Activated effector memory CD4-positive, alpha-beta T cell treated with Interleukin-2 at 50 U/mL for 16 hours (primary cell): ENCODE data around the gene ADPGK.
"Not testable (repeated sequence)": the region's sequence is repeated elsewhere in the genome, so short reads cannot be mapped to it uniquely, and the experiment has no call there.

Experiments used
- DNase-seq: peaks from one replicate; pipeline ENCODE4 v3.0.0-alpha.2; 2020

The ADPGK gene

DNA sequence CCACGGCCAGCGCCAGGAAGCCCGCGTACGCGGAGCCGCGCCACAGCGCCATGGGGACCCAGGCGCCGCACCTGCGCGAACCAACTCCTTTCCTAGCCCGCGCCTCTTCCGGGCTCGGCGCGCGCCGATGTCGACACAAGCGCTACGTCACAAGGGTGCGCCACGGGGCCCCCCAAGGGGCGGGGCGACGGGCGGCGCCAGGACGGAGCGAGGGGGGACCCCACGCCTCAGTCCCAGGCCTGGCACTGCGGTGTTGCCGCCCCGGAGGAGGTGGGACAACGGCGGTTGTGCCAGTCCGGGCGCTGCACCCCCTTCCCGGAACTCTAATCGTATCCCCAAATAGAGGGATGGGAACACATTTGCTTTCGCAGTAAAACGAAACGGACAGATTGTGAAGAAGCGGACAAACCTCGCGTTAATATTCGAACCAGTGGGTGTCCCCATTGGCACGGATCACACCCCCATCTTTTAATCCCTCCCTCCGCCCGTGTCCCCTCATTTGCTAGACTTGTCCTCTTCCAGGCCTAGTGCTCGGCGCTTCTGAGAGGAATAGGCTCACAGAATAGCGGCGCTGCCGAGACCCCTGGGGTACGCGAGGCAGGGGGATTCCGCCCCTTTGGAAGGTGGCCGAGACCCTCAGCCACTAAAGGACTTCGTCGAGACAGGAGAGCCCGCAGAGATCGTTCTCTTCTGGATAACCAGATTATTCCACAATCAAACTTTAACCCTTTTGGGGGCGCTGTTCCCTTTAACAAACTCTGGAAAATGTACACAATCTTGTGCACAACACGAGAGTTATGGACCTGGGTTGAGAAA, at the start of gene ADPGK:
TSS of gene ADPGK (minus strand) at position 119 of the 816 bp plus-strand sequence. CDS start at position 52, 67 bp downstream.
- DNase-seq, result peak; percentile 96

DNA sequence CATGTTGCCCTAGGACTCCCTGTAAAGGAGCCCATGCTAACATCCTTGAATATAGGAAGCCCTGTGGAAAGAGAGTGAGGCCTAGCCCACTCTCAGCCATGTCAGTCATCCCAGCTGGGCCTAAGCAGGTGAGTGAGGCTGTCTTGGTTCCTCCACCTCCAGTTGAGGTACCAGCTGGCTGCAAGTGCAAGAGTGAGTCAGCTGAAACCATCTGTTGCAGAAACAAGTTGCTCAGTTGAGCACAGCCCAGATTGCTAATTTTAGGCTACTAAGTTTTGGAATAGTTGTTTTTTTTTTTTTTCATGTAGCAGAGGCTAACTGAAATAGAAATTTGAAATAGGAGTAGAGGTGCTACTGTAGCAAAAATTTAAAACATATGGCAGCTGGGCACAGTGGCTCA, 43.7 kb upstream of the ADPGK start:
- DNase-seq, result no peak

DNA sequence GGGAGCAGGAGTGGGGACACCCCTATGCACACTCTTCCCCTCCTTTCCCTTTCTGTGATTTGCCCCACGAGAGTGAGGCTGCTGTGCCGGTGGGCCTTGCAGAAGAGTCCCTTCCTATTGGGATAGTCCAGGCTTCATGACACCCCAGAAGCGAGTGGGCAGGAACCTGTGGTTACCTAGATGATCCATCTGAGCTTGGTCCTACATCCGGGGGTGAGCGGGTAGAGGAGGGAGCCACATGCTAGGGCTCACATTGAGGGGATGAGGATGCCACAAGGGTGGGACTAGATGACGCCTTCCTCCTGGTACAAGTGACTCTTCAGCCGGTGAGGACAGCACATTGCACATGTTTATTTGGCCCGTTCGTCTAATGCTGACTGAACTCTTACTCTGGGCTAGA, 43.1 kb upstream of the ADPGK start:
- no peak for DNase-seq

DNA sequence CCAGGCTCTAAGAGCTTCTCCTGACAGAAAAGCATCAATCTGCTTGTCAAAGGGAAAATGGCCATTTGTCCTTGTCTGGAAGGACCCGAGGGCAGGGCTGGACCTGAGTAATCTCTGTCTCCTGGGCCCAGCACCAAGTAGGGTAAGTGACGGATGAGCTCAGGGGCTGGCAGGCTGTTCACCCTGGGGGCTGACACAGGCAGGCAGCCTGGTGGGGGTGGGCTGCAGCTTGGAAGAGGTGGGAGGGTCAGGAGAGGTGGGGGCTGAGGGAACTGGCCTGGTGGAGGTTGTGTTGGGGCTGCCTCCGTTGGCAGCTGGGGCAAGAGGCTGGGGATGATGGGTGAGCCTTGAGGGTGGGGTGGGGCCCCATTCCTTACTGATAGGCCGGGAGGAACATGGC, 42.3 kb upstream of the ADPGK start:
- no peak for DNase-seq

DNA sequence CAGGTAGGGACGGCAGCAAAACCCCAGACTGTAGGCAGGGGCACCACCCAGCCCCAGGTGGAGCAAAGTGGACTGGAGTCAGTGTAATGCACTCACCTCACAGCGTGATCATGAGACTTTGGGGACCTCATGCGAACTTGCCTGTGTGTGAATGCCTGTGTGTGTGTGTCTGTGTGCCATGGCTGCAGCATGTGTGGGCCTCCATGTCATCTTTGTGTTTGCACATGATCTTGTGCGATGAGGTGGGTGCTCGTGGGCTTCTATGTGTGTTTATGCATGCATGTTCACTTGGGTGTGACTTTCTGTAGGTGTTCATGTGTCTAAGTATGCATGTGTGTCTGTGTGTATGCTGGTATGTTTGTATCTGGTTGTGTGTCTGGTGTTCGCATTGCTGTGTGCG, 41.2 kb upstream of the ADPGK start:
- DNase-seq, result no peak

DNA sequence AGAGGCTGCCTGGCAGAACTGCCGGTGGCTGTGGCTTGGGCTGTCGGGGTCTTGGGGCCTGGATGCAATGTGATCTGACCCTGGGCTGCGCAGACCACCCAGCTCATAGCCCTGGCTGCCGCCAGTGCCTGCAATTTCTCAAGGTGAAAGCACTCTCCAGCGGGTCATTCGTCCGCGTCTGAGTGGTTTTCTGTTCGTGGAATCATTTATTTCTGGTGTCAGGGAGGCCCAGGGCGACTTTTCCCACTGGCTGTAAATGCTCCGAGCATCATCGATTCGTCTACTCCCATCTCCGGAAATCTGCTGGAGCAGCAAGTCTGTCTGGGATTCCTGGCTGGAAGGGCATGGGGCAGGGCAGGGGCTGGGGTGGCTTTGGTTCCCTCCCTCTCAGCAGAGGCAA, 40.6 kb upstream of the ADPGK start:
- DNase-seq, result no peak

DNA sequence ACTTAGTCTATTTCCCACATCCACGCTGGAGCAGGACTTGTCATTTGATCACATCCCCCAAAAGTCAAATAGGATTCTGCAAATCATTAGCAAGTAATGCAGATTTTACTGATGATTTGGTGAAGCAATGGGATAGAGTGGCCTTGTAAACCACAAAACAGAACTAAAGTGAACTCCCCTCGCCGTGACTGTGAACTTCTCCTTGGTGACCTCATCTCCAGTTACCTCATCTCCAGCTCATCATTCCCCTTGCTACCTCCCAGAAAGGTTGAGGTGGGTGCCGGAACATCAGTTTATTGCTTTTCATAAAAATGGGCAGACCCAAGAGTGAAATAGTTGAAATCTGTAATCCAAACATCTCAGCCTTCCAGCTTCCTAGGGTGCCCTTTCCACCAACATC, 36.7 kb upstream of the ADPGK start:
- DNase-seq, result no peak

DNA sequence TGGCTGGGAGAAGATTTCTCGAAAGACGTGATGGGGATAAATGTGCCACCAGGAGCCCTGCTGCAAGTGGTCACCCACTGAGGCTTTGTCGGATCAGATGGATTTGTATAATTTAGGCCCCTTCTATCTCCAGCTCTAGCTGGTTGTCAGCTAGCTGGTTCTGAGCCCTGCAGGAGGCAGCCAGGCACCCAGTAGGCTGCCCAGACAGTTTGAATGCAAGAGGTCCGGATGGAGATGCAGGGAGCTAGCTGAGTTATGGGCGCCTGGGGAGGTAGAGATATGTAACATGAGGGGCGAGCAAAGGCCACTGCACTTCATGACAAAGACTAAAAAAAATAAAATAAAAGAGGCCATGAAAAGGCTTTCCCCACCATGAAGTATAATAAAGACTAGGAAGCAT, 35.1 kb upstream of the ADPGK start:
- no peak for DNase-seq

DNA sequence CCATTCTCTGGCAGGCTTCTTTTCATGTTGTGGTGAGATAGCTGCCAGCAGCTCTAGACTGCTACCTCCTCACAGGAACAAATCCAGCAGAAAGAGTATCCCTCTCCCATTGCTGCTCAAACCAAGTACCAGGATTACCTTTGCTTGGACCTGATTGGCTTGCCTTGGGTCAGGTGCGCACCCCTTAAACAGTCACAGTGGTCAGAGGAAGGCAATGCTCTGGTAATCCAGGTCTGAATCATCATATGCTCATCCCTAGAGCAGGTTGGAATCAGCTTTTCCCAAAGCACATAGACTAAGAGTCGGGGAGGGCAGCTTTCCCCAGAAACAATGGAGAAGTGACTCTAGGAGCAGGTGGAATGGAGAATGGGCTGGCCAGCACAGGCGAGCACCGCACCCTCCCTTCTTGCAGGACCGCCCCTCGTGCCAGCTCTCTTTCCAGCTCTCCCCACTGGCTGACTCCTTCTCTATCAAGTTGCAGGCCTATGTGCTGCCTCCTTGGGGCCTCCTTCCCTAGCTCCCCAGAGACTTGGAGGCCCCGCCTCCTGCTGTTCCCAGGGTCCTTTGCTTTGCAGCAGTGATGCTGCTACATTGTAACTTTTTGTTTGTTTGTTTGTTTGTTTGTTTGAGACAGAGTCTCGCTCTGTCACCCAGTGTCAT, 29.9 kb upstream of the ADPGK start:
- DNase-seq, result no peak

DNA sequence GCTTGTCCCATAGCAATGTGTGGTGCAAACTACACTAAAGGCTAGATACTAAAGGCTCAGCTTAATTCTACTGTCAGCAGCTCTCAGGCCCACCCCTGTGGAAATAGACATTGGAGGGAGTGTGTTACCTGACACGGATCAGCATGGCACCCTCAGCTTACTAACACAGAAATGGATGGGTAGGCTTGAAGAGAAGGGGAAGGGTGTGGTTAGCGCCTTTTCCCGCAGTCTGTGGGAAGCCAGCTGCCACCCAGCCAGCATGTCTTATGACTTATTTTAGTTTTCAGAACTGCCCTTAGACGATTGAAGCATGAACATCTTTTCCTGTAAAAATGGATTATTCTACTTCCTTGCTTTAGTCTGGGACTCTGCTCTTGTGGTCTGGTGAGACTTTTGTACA, 25.8 kb upstream of the ADPGK start:
- DNase-seq, result no peak

DNA sequence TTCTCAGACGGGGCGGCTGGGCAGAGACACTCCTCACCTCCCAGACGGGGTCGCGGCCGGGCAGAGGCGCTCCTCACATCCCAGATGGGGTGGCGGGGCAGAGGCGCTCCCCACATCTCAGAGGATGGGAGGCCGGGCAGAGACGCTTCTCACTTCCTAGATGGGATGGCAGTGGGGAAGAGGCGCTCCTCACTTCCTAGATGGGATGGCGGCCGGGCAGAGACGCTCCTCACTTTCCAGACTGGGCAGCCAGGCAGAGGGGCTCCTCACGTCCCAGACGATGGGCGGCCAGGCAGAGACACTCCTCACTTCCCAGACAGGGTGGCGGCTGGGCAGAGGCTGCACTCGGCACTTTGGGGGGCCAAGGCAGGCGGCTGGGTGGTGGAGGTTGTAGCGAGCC, 23.8 kb upstream of the ADPGK start:
- DNase-seq, result not testable (repeated sequence)

DNA sequence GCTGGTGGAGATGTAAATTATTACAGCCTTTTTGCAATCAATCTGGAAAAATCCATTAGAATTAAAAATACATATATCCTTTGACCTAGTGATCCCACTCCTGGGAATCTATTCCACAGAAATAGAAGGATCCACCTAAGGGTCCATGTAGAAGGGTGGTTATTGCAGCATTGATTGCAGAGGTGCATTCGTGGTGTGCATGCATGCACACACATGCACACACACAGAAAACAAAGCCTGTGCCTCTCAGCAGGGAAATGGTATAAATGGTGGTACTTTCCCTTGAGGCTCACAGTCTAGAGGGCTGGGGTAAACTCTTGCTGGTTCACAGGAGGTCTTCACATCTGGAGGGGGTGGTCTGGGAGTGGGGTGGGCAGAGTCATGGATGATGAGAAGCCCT, 19.4 kb upstream of the ADPGK start:
- DNase-seq, result no peak

DNA sequence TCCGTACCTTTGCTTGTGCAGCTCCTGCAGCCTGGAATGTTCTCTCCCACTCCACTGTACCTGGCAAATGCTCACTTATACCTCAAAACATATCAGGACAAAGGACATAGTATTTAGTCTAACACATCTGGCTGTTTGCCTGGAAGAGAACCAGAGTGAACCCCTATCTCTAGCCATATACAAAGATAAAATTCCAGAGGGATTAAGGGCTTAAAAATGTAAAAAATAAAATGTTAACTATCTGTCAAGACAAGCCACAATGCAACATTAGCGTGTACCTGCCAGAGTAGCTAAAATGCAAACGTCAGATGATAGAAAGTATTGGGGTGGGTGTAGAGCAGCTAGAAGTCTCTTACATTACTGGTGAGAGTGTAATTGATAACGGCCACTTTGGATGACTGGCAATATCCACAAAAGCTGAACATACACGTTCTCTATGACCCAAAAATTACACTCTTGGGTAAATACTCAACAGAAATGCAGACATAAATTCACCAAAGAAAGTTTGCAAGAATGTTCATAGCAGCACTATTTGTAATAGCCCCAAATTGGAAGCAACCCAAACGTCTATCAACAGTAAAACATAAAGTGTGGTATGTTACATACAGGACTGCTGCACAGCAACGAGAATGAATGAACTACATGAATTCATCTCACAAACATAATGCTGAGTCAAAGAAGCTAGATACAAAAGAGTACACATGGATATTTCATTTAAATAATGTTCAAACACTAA, 18.2 kb upstream of the ADPGK start:
- DNase-seq, result no peak

DNA sequence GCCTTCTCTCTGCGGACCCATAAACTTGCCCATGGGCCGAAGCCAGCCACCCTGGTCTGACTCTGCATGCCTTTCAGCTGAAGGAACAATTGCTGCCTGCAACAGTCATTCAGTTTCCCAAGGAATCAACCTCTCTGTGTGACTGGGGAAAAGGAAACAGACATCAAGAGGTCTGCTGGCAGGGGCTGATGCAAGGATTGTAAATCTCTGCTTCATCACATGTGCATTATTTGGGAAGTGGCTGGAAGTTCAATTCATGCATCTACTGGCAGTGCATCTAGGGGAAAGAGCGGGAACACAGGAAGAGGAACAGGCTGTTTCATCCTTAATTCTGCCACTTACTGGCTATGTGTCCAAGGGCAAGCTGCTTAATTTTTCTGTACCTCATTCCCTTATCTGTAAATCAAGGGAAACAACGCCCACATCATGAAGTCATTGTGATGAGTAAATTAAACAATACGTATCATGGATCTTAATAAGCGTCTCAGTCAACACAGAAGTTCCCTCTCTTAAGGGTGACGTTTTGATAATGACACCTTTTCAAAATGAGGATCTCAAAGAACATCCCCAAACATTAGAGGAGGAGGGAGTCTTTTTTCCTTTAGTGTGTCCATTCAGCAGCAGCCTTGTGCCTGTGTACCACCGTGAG, 17.4 kb upstream of the ADPGK start:
- no peak for DNase-seq

DNA sequence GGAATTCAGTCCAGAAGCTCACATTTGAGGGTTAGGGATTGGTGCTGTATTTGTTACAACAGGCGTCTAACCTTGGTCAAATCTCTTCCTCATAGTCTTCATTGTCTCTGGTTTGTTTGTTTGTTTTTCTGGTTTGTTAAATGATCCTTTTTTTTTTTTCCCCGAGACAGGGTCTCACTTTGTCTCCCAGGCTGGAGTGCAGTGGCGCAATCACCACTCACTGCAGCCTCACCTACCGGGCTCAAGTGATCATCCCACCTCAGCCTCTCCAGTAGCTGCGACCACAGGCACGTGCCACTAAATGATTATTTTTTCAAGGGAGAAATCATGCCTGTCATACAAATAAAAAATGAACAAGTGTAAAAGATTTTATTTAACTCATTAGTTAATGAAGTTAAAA, 14.3 kb upstream of the ADPGK start:
- DNase-seq, result no peak

DNA sequence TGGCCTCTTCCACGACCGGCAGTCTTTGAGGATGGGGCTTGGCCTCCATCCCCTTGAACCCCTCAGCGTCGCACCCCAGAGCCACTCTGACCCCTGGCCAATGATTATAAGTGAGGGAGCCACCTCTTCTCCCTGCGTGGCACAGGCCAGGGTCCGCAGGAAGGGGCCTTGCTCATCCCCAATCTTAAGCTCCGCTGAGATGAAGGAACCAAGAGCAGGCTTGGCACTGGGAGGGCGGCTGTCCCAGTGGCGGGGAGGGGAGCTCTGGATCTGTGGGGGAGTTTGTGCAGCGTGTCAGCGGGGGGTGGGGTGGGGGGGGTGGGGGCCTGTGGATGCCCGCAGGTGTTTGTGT, 13.8 kb upstream of the ADPGK start:
- DNase-seq, result no peak

DNA sequence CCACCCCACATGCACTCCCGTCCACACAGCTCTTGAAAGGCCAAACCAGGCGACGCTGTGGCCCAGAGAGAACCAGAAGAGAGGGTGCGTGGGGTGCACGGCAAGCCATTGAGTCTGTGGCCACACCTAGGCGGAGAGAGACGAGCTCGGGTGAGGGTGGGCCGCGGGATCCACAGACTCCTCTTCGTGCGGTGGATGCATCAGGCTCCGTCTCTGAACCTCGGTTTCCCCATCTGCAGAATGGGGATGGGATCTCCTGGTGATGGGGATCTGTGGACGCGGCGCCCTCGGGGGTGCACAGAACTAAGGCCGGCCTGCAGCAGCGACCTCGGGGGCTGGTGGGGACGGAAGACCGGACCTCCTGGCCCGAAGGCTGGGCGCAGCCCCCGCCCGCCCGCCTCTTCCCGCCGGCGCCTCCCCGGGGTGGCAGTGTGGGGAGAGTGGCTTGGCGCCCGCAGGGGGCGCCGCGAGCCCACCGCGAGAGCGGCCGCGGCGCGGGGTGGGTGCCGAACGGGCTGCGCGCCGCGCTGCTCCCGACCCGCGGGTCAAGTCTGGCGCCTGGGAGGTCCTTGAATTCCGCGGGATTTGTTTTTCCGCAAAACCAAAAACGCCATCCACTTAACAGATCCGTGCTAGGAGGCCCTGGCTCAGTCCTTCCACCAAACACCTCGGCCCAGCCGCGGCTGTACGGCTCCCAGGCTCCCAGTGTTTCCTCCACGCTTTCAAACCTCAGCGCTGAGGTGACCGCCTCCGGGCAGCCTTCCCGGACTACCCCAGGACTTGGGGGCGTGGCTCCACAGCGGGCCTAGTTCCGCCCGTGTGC, 13.2 kb upstream of the ADPGK start:
- peak; percentile 29 for DNase-seq

DNA sequence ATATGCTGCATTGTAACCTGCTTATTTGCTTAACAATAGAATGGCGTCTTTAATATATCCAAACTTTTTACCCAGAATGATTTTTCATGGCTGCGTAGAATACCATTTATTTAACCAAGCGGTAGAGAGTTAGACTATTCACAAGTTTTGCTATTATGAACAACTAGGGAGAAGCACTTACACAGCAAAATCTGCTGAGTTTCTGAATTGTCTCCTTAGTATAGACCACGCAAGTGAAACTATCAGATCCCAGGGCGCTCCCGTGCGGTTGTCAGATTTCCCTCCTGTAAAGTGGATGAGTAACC, 12.6 kb upstream of the ADPGK start:
- no peak for DNase-seq

DNA sequence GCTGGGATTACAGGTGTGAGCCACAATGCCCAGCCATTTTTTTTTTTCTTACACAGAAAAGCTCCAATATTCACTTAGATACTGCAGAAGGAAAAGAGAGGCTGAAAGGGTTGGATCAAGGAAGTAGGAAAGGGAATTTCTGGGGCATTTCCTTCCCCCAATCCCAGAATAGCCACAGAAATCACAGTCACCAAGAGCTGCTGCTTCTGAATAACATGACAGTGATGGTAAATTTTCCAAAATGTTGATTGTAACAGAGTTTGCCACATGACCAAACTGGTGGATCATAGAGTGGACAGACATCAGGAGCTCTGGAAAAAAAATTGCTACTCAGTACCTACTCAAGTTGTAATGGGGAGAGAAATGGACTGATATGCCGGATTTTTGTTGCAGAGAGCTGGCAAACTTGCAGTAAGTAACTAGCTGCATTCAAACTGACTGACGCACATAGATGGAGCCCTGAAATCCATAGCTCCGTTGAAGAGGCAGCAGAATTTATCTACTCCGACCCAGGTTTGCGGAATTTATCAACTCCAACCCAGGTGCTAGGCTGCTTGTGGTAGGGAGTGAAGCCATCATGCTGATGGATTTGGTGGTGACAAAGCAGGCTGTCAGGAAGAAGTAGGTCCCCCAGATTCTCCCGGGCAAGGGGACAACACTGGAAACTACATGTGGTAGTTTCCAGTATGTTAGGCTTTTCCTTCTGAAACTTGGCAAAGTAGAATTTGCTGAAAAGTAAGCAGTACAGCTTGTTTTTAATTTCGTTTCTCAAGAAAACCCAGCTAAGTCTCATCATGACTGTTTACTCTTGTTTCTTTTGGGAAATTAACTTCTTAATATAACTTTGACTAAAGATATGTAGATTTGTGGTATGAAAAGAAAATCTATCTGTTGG, 10.5 kb upstream of the ADPGK start:
- DNase-seq, result no peak

DNA sequence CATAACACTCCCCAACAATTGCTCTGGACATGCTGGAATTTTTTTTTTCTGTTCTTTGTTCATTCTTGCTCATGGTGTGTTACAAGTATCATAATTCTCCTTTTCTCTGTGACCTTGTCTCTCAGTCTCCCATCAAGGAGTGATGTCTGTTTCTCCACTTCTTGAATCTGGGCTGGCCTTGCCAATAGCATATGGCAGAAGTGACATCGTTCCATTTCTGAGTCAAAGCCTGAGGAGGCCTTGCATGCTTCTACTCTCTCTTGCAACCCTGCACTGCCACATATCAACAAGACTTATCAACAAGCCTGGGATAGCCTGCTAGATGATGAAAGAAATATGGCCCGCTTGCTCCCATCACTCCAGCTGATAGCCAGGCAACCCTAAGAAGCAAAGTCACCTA, 8.9 kb upstream of the ADPGK start:
- no peak for DNase-seq

DNA sequence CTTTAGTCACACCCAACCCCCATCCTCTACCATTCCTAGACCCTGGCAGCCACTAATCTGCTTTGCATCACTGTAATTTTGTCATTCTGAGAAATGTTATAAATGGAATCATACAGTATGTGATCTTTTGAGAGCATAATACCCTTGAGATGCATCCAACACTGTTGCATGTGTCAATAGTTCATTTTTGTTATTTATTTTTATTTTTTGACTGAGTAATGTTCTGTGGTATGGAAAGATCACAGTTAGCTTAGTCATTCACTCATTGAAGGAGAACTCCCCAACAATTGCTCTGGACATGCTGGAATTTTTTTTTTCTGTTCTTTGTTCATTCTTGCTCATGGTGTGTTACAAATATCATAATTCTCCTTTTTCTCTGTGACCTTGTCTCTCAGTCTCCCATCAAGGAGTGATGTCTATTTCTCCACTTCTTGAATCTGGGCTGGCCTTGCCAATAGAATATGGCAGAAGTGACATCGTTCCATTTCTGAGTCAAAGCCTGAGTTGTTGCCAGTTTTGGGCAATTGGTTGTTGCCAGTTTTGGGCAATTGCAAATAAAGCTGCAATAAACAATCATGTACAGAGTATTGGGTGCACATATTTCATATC, 6.8 kb upstream of the ADPGK start:
- no peak for DNase-seq
